Activated CD8-positive, alpha-beta memory T cell treated with anti-CD3 and anti-CD28 coated beads, Interleukin-2, amount 10 ng/mL, durations not matched to agents 7 days and 5 days (primary cell): Measurements from ENCODE around the gene CBLN3. TPM values are rescaled to one million over a fixed set of nuclear protein-coding genes. Genes with fewer than 3 reads are reported as not detected.

Experiments used
- ATAC-seq: fragments of 150-1000 bp; cut with Tn5 transposase; one replicate; pipeline ENCODE4 v1.10.0; 2021; ENCODE audit warnings: moderate library complexity
- CTCF ChIA-PET: fragments of 350-600 bp; sonication (Branson Sonifier 250); formaldehyde crosslinking; loops from one replicate; lab custom pipeline; 2021; ENCODE audit warnings: antibody characterized with exemption; lab: Charles Lee
- DNase-seq: peaks from one replicate; pipeline ENCODE4 v3.0.0-alpha.2; 2020
- H3K27ac Mint-ChIP-seq: one replicate; pipeline ENCODE4 v1.8.0; 2021; ENCODE audit warnings: mild to moderate bottlenecking, mixed read lengths
- H3K27me3 Mint-ChIP-seq: one replicate; pipeline ENCODE4 v1.8.0; 2021; ENCODE audit warnings: mixed read lengths
- H3K36me3 Mint-ChIP-seq: one replicate; pipeline ENCODE4 v1.8.0; 2021; ENCODE audit warnings: mild to moderate bottlenecking, mixed read lengths
- H3K4me1 Mint-ChIP-seq: one replicate; pipeline ENCODE4 v1.8.0; 2021; ENCODE audit warnings: mixed read lengths
- H3K4me3 Mint-ChIP-seq: one replicate; pipeline ENCODE4 v1.8.0; 2021; ENCODE audit warnings: mild to moderate bottlenecking, moderate library complexity, mixed read lengths
- H3K9me3 Mint-ChIP-seq: one replicate; pipeline ENCODE4 v1.8.0; 2022; ENCODE audit warnings: low read depth, mixed read lengths
- total RNA-seq, 2 experiments: library from RNA; stranded (reverse); gene quantifications; one replicate each; pipeline ENCODE4 v1.2.3, GENCODE V29; 2021

Gene CBLN3
- total RNA-seq, 2 experiments from 2014 or later, result 5.0 to 7.1 TPM

GRCh38 chr14:24377657-24378056 is 51.8 kb downstream of the CBLN3 start:
- CTCF ChIA-PET, result interaction anchor here (0.8 to 1.7 kb wide), 2 partner anchors 44 to 54 kb away, joined by 3 to 4 read pairs; no protein-coding TSS in a partner anchor
- no peak overlapping the region for H3K4me3 Mint-ChIP-seq
- DNase-seq (no peak), ATAC-seq (no peak)
- H3K9me3 Mint-ChIP-seq, result no peaks in the 10 kb centered on the region
- no peak overlapping the region for H3K27ac Mint-ChIP-seq
- H3K36me3 Mint-ChIP-seq, result no peaks in the 10 kb centered on the region
- H3K4me1 Mint-ChIP-seq, result no peaks in the 10 kb centered on the region
- H3K27me3 Mint-ChIP-seq, result peaks cover 3% of the 10 kb centered on the region

- H3K4me1 Mint-ChIP-seq, result no peaks in the 10 kb centered on the region
- CTCF ChIA-PET, result no interaction called here
- no peaks in the 10 kb centered on the region for H3K36me3 Mint-ChIP-seq
- H3K9me3 Mint-ChIP-seq, result no peaks in the 10 kb centered on the region
- ATAC-seq (no peak), DNase-seq (no peak)
- H3K27ac Mint-ChIP-seq, result no peak overlapping the region
- H3K4me3 Mint-ChIP-seq, result no peak overlapping the region
- H3K27me3 Mint-ChIP-seq, result peaks cover 3% of the 10 kb centered on the region
These were observed 52.3 kb downstream of the CBLN3 start for GRCh38 chr14:24377126-24377525.

Other genes with a start within 250 kb of the CBLN3 start
- gene IPO4, start 240.9 kb downstream of the CBLN3 start, total RNA-seq, result 10 to 100 TPM; 32.4 to 54.9 TPM
- gene TM9SF1, start 234.2 kb downstream of the CBLN3 start, total RNA-seq, result 10 to 100 TPM; 26.7 to 32.8 TPM
- under 1 TPM in 1 of 2 experiments, not detected in 1; 0.42 TPM for gene TSSK4, start 224.0 kb downstream of the CBLN3 start, total RNA-seq
- 10 to 100 TPM; 80.5 to 82.5 TPM for gene CHMP4A, start 216.2 kb downstream of the CBLN3 start, total RNA-seq
- gene MDP1, start 213.6 kb downstream of the CBLN3 start, total RNA-seq, result 10 to 100 TPM; 11.4 to 16.9 TPM
- 100 to 1,000 TPM; 181 to 205 TPM for gene NEDD8, start 197.3 kb downstream of the CBLN3 start, total RNA-seq
- gene GMPR2, start 196.7 kb downstream of the CBLN3 start, total RNA-seq, result 10 to 100 TPM; 70.6 to 71.3 TPM
- gene TINF2, start 187.0 kb downstream of the CBLN3 start, total RNA-seq, result 100 to 1,000 TPM; 111 to 130 TPM
- gene TGM1, start 166.5 kb downstream of the CBLN3 start, total RNA-seq, result 1 to 10 TPM; 3.0 to 5.1 TPM
- gene RABGGTA, start 158.1 kb downstream of the CBLN3 start, total RNA-seq, result 10 to 100 TPM; 34.3 to 44.6 TPM
- gene DHRS1, start 129.9 kb downstream of the CBLN3 start, total RNA-seq, result 10 to 100 TPM; 14.2 to 26.5 TPM
- 10 to 100 TPM; 34.2 to 38.3 TPM for gene NOP9, start 129.8 kb downstream of the CBLN3 start, total RNA-seq
- 10 to 100 TPM; 24.5 to 44.2 TPM for gene CIDEB, start 121.7 kb downstream of the CBLN3 start, total RNA-seq
- 10 to 100 TPM; 12.6 to 18.8 TPM for gene LTB4R2, start 119.5 kb downstream of the CBLN3 start, total RNA-seq
- gene LTB4R, start 118.2 kb downstream of the CBLN3 start, total RNA-seq, result 10 to 100 TPM; 15.6 to 32.5 TPM
- gene ADCY4, start 94.6 kb downstream of the CBLN3 start, total RNA-seq, result 1 to 10 TPM; 1.6 to 3.4 TPM
- 10 to 100 TPM; 22.9 to 29.4 TPM for gene RIPK3, start 89.7 kb downstream of the CBLN3 start, total RNA-seq
- gene NFATC4, start 61.5 kb downstream of the CBLN3 start, total RNA-seq, result 1 to 10 TPM in 1 of 2 experiments, not detected in 1; 1.3 TPM
- under 1 TPM; 0.05 to 0.50 TPM for gene NYNRIN, start 30.7 kb downstream of the CBLN3 start, total RNA-seq
- gene KHNYN, start 286 bp upstream of the CBLN3 start, total RNA-seq, result 10 to 100 TPM; 73.3 to 81.2 TPM
- 10 to 100 TPM; 45.6 to 45.9 TPM for gene SDR39U1, start 13.1 kb upstream of the CBLN3 start, total RNA-seq
- not detected for gene CMA1, start 78.6 kb upstream of the CBLN3 start, total RNA-seq
- gene CTSG, start 146.6 kb upstream of the CBLN3 start, total RNA-seq, result not detected
- gene GZMH, start 180.0 kb upstream of the CBLN3 start, total RNA-seq, result 10 to 100 TPM; 35.8 to 80.0 TPM
- gene GZMB, start 204.5 kb upstream of the CBLN3 start, total RNA-seq, result 1,000 to 10,000 TPM; 1,034 to 2,662 TPM